Type B pancreatic cell (in vitro differentiated cells): ENCODE measurements around the gene GAS2L3. TPM values are rescaled to one million over a fixed set of nuclear protein-coding genes. Genes with fewer than 3 reads are reported as not detected.
"Not testable (repeated sequence)": the region's sequence is repeated elsewhere in the genome, so short reads cannot be mapped to it uniquely, and the experiment has no call there.

Experiments
- DNase-seq: peaks from one replicate; pipeline ENCODE4 v3.0.0; 2021; ENCODE audit warnings: mixed read lengths; ENCODE audit not compliant: unreplicated experiment; ENCODE audit errors: extremely low spot score
- H3K27ac Mint-ChIP-seq: 2 replicates; pipeline ENCODE4 v1.8.0; 2021; ENCODE audit warnings: mild to moderate bottlenecking, mixed read lengths
- H3K27me3 Mint-ChIP-seq: 2 replicates; pipeline ENCODE4 v1.8.0; 2021; ENCODE audit warnings: mixed read lengths
- H3K36me3 Mint-ChIP-seq: 2 replicates; pipeline ENCODE4 v1.8.0; 2021; ENCODE audit warnings: mixed read lengths
- H3K4me1 Mint-ChIP-seq: one replicate; pipeline ENCODE4 v1.8.0; 2021; ENCODE audit warnings: mixed read lengths; ENCODE audit not compliant: unreplicated experiment
- H3K4me3 Mint-ChIP-seq: 2 replicates; pipeline ENCODE4 v1.8.0; 2021; ENCODE audit warnings: mild to moderate bottlenecking, mixed read lengths
- H3K9me3 Mint-ChIP-seq: 2 replicates; pipeline ENCODE4 v1.8.0; 2021; ENCODE audit warnings: mixed read lengths
- CTCF ChIP-seq: fragments of 200-600 bp; sonication (generic); conservative IDR thresholded peaks from 2 replicates; pipeline ENCODE4 v1.5.0; 2021; ENCODE audit warnings: antibody characterized with exemption, mild to moderate bottlenecking
- total RNA-seq: library from RNA; stranded (reverse); gene quantifications from 2 replicates; pipeline ENCODE4 v1.2.1, GENCODE V29; 2021; ENCODE audit warnings: low replicate concordance

The GAS2L3 gene
- total RNA-seq, 1 donor from 2014 or later = 29.4 TPM

DNA sequence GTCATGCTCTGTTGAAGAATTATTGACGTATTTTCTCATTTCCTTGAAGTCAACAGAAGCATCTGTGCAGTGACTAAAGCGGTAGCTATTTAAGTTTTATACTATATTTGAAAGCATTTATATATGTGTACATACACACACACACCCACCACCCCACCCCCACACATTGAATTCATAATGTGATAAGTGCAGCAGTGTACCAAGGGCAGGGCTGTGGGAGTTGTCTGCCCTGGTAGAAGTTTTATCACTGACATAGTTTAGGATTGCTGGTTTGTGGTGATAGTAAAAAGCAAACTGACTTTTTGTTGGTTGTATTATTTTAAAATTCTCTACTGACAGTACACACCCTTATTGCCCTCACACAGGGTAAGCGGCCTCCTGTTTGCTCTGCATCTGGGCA lies 39.1 kb downstream of the GAS2L3 start:
- Mint-ChIP-seq H3K27ac (no peak overlapping the region), H3K4me3 (no peak overlapping the region), H3K27me3 (no peaks in the 10 kb centered on the region), H3K4me1 (no peaks in the 10 kb centered on the region), H3K9me3 (no peaks in the 10 kb centered on the region), H3K36me3 (peaks cover 20% of the 10 kb centered on the region)
- no peak for DNase-seq
- TF ChIP-seq CTCF = no peak

DNA sequence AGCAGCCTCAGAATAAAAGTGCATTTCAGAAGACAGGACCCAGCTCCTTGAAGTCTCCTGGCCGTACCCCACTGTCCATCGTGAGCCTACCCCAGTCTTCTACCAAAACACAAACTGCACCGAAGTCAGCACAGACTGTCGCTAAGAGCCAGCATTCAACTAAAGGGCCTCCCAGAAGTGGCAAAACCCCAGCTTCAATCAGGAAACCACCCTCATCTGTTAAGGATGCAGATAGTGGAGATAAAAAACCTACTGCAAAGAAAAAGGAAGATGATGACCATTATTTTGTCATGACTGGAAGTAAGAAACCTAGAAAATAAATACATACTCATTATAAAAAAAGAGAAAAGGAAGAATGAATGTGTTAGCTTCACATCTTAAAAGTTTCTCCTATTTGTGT lies 51.1 kb downstream of the GAS2L3 start:
- H3K9me3 Mint-ChIP-seq = no peaks in the 10 kb centered on the region
- DNase-seq = no peak

GRCh38 chr12:100632445-100632892 lies 59.0 kb downstream of the GAS2L3 start:
- no peak for TF ChIP-seq CTCF
- no peak overlapping the region for H3K4me3 Mint-ChIP-seq
- H3K36me3 Mint-ChIP-seq = no peaks in the 10 kb centered on the region
- H3K4me1 Mint-ChIP-seq = peaks cover 6% of the 10 kb centered on the region
- no peak for DNase-seq
- no peaks in the 10 kb centered on the region for H3K27me3 Mint-ChIP-seq
- peaks cover 7% of the 10 kb centered on the region for H3K9me3 Mint-ChIP-seq
- H3K27ac Mint-ChIP-seq = peak overlapping the region; percentile 11

More for the DNA sequence above, 51.1 kb downstream of the GAS2L3 start:
- peaks cover 9% of the 10 kb centered on the region for H3K36me3 Mint-ChIP-seq
- H3K4me1 Mint-ChIP-seq = no peaks in the 10 kb centered on the region
- TF ChIP-seq CTCF = no peak
- H3K27me3 Mint-ChIP-seq = no peaks in the 10 kb centered on the region
- no peak overlapping the region for H3K4me3 Mint-ChIP-seq
- no peak overlapping the region for H3K27ac Mint-ChIP-seq

GRCh38 chr12:100633082-100633785 lies 59.8 kb downstream of the GAS2L3 start:
- H3K27me3 Mint-ChIP-seq, H3K36me3 Mint-ChIP-seq, DNase-seq, H3K4me3 Mint-ChIP-seq, H3K4me1 Mint-ChIP-seq, H3K9me3 Mint-ChIP-seq: not testable (repeated sequence)
- H3K27ac Mint-ChIP-seq = peak overlapping the region; percentile 35

DNA sequence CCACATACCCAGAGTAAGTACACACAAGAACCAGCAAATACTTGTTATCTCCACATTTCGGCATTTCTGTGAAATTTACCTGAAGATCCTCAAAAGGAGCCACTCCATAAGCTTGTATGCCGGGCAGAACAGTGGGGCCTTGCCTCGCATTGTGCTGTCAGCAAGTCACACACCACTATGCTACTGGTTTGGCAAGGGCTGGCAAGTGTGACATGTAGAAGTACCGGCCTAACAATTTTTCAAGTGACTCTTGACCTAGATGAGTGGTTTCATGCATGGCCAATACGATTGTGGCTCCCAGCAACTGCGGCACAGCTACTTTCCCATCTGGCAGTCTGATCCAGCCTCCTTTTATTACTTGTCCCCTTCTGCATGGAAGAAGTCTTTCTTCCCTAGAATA lies 69.8 kb downstream of the GAS2L3 start:
- Mint-ChIP-seq H3K27ac (no peak overlapping the region), H3K4me1 (no peaks in the 10 kb centered on the region), H3K27me3 (no peaks in the 10 kb centered on the region), H3K36me3 (no peaks in the 10 kb centered on the region), H3K9me3 (no peaks in the 10 kb centered on the region), H3K4me3 (no peak overlapping the region)
- no peak for DNase-seq
- TF ChIP-seq CTCF = no peak

DNA sequence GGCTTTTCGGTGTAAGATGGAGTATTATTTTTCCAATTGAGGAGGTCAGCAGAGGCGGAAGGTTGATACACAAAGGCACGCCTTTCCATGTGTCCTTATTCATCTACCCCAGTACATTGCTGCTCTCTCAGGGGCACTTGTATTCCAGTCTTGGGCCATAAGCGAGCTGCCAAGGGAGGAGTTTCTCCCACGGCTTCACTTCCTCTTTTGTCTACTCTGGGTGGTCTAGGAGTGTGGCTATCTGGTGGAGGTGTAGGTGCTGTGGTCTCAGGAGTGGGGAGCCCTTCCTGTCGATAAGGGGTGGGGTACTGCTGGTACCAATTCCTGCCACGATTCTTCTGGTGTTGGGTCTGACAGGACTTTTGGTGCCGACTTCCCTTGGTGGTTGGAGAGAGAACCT lies 73.4 kb downstream of the GAS2L3 start:
- TF ChIP-seq CTCF = no peak
- DNase-seq = no peak
- H3K4me3 Mint-ChIP-seq = no peak overlapping the region
- H3K27ac Mint-ChIP-seq = no peak overlapping the region
- H3K36me3 Mint-ChIP-seq = no peaks in the 10 kb centered on the region
- no peaks in the 10 kb centered on the region for H3K4me1 Mint-ChIP-seq
- no peaks in the 10 kb centered on the region for H3K9me3 Mint-ChIP-seq
- no peaks in the 10 kb centered on the region for H3K27me3 Mint-ChIP-seq
